Smooth muscle cell of the brain vasculature (primary cell): ENCODE data around the gene DLX3.
"Not testable (repeated sequence)": the region's sequence is repeated elsewhere in the genome, so short reads cannot be mapped to it uniquely, and the experiment has no call there.

Source experiments
- DNase-seq: peaks from one replicate; pipeline ENCODE4 v3.0.0-alpha.2; 2012; ENCODE audit warnings: low read depth, low spot score

Gene DLX3

GRCh38 chr17:49995055-49995738, at the start of gene DLX3:
TSS of gene DLX3 (minus strand) at chr17:49995224. CDS start at chr17:49994998, 226 bp downstream.
- no peak for DNase-seq

- no peak for DNase-seq
Measured at GRCh38 chr17:50044483-50044882, 49.5 kb upstream of the DLX3 start.

GRCh38 chr17:50043290-50044148, 48.5 kb upstream of the DLX3 start:
- DNase-seq: no peak

- no peak for DNase-seq
Measured at GRCh38 chr17:50042211-50042610, 47.2 kb upstream of the DLX3 start.

GRCh38 chr17:50040496-50040895, 45.5 kb upstream of the DLX3 start:
- DNase-seq: not testable (repeated sequence)

GRCh38 chr17:50039058-50039457, 44.0 kb upstream of the DLX3 start:
- no peak for DNase-seq

- DNase-seq: peak; percentile 73
Measured at GRCh38 chr17:50037321-50038107, 42.5 kb upstream of the DLX3 start.

GRCh38 chr17:50036455-50037261, 41.6 kb upstream of the DLX3 start:
- DNase-seq: no peak

- DNase-seq: no peak
Measured at GRCh38 chr17:50035945-50036344, 40.9 kb upstream of the DLX3 start.

- no peak for DNase-seq
Measured at GRCh38 chr17:50035421-50035879, 40.4 kb upstream of the DLX3 start.

GRCh38 chr17:50034498-50035364, 39.7 kb upstream of the DLX3 start:
- DNase-seq: no peak

GRCh38 chr17:50033316-50033715, 38.3 kb upstream of the DLX3 start:
- no peak for DNase-seq

GRCh38 chr17:50029185-50029584, 34.2 kb upstream of the DLX3 start:
- no peak for DNase-seq

- DNase-seq: no peak
Measured at GRCh38 chr17:50028736-50029120, 33.7 kb upstream of the DLX3 start.

- DNase-seq: no peak
Measured at GRCh38 chr17:50027881-50028735, 33.1 kb upstream of the DLX3 start.

GRCh38 chr17:50027172-50027880, 32.3 kb upstream of the DLX3 start:
- DNase-seq: peak; percentile 62

- peak; percentile 65 for DNase-seq
Measured at GRCh38 chr17:50026837-50027171, 31.8 kb upstream of the DLX3 start.

GRCh38 chr17:50026046-50026675, 31.1 kb upstream of the DLX3 start:
- no peak for DNase-seq
